GM18951 (cell line): Measurements from ENCODE around the gene BBS10.
A peak's percentile ranks its signal among the peaks of the same experiment; 100 is the strongest.
"Not testable (repeated sequence)": the region's sequence is repeated elsewhere in the genome, so short reads cannot be mapped to it uniquely, and the experiment has no call there.

ENCODE experiments used
- POLR2A ChIP-seq: IDR thresholded peaks from 4 replicates; pipeline ENCODE4 v1.6.1; 2011; ENCODE audit warnings: mild to moderate bottlenecking; ENCODE audit not compliant: insufficient read length, insufficient read depth; ENCODE audit errors: extremely low read depth
- in situ Hi-C: fragments of 300-500 bp; cut with MboI; formaldehyde crosslinking; loops from one replicate; pipeline ENCODE4 v1.12.0; 2022; ENCODE audit warnings: low sequenced_read_pairs, mixed read lengths, inconsistent platforms; ENCODE audit not compliant: unreplicated experiment

BBS10 gene

GRCh38 chr12:76348079-76348901 is at the start of gene BBS10:
TSS of gene BBS10 (minus strand) at chr12:76348415. CDS start at chr12:76348358, 57 bp downstream.
- peak; percentile 89 for TF ChIP-seq POLR2A
- in situ Hi-C loops, result loop anchor here (10.0 to 25.0 kb wide), 2 partner anchors 263 to 811 kb away; partner anchors contain the start of gene NAP1L1

- in situ Hi-C loops, result no loop called here
- TF ChIP-seq POLR2A, result no peak
Measured at GRCh38 chr12:76391461-76391860, 43.2 kb upstream of the BBS10 start.

DNA sequence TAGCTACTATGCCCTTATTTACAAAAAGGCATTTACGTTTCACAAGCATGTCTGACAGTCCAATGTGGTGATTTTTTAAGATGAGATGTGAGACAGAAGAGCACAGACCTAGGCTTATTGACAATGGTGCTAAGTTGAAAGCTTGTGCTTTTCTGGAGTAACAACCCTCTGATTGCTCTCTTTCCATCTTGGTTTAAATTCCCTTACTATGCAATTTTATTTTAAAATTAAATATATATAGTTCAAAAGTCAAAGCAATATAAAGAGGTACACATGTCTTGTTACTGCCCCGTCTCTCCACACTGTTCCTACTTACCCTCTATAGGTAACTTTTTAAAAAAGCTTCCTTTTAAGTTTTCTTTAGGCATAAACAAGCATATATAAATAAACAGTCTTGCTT is 39.4 kb upstream of the BBS10 start:
- TF ChIP-seq POLR2A, result no peak
- in situ Hi-C loops, result no loop called here

- no peak for TF ChIP-seq POLR2A
- in situ Hi-C loops, result no loop called here
Measured at GRCh38 chr12:76384560-76384959, 36.3 kb upstream of the BBS10 start.

- in situ Hi-C loops, result no loop called here
- no peak for TF ChIP-seq POLR2A
Measured at GRCh38 chr12:76383988-76384387, 35.8 kb upstream of the BBS10 start.

GRCh38 chr12:76379261-76379660 is 31.0 kb upstream of the BBS10 start:
- TF ChIP-seq POLR2A, result no peak
- in situ Hi-C loops, result no loop called here

DNA sequence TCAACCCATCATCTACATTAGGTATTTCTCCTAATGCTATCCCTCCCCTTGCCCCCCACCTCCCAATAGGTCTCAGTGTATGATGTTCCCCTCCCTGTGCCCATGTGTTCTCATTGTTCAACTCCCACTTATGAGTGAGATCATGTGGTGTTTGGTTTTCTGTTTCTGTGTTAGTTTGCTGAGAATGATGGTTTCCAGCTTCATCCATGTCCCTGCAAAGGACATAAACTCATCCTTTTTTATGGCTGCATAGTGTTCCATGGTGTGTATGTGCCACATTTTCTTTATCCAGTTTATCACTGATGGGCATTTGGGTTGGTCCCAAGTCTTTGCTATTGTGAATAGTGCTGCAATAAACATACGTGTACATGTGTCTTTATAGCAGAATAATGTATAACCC is 28.7 kb upstream of the BBS10 start:
- in situ Hi-C loops, result not testable (repeated sequence)

- in situ Hi-C loops, result no loop called here
Measured at GRCh38 chr12:76375939-76376338, 27.7 kb upstream of the BBS10 start.

GRCh38 chr12:76375470-76375869 is 27.3 kb upstream of the BBS10 start:
- TF ChIP-seq POLR2A, result no peak
- in situ Hi-C loops, result no loop called here

More at GRCh38 chr12:76375939-76376338, 27.7 kb upstream of the BBS10 start:
- no peak for TF ChIP-seq POLR2A

DNA sequence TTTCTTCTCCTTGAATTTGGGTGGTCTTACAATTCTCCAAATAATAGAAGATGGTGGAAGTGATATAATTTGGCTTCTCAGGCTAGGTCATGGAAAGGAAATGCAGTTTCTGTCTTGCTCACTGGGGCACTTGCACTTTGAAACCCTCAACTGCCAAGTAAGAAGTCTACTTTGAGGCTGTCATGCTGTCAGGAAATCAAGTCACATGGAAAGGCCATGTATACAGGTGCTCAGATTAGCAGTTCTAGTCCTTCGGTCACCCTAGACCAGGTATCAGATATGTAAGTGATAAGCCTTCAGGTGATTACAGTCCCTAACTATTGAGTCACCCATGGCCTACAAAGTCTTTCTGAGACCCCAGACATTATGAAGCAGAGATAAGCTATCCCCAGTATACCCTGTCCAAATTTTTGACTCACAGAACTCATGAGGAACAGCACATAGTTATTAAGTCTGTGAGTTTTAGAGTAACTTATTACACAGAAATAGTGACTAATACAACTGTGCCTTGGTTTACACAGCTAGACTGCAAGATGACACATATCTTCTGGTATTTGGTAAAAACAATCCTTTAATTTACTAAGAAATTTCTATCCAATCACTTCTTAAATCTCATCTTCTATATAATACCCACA is 26.3 kb upstream of the BBS10 start:
- TF ChIP-seq POLR2A, result no peak
- in situ Hi-C loops, result no loop called here

DNA sequence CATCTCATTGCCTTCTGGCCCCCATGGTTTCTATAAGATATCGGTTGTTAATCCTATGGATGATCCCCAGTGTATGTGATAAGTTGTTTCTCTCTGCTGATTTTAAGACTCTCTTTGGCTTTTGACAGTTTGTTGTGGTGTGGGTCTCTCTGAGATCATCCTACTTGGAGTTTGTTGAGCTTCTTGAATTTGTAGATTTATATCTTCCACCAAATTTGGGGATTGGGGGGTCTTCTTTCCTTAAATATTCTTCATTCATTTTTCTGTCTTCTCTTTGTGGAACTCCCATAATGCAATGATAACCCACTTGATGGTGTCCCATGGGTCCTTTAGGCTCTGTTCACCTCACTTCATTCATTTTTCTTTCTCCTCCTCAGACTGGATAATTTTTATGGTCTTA is 20.0 kb upstream of the BBS10 start:
- no peak for TF ChIP-seq POLR2A
- in situ Hi-C loops, result no loop called here

- no peak for TF ChIP-seq POLR2A
- in situ Hi-C loops, result no loop called here
Measured at GRCh38 chr12:76366163-76366562, 17.9 kb upstream of the BBS10 start.

DNA sequence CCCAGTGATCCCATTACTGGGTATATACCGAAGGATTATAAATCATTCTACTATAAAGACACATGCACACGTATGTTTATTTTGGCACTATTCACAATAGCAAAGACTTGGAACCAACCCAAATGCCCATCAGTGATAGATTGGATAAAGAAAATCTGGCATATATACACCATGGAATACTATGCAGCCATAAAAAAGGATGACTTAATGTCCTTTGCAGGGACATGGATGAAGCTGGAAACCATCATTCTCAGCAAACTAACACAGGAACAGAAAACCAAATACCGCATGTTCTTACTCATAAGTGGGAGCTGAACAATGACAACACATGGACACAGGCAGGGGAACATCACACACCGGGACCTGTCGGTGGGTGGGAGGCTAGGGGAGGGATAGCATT is 15.9 kb upstream of the BBS10 start:
- in situ Hi-C loops, result not testable (repeated sequence)

- in situ Hi-C loops, result no loop called here
- TF ChIP-seq POLR2A, result no peak
Measured at GRCh38 chr12:76360316-76360715, 12.1 kb upstream of the BBS10 start.

GRCh38 chr12:76356071-76356470 is 7.9 kb upstream of the BBS10 start:
- TF ChIP-seq POLR2A, result no peak
- in situ Hi-C loops, result no loop called here
